GM19193 (cell line): ENCODE measurements around the gene PLPP4.

Experiments used
- POLR2A ChIP-seq: IDR thresholded peaks from 4 replicates; pipeline ENCODE4 v1.6.1; 2011; ENCODE audit not compliant: insufficient read depth, insufficient read length; ENCODE audit errors: extremely low read depth

PLPP4 gene

GRCh38 chr10:120493411-120494312 lies 36.6 kb downstream of the PLPP4 start:
- no peak for TF ChIP-seq POLR2A

DNA sequence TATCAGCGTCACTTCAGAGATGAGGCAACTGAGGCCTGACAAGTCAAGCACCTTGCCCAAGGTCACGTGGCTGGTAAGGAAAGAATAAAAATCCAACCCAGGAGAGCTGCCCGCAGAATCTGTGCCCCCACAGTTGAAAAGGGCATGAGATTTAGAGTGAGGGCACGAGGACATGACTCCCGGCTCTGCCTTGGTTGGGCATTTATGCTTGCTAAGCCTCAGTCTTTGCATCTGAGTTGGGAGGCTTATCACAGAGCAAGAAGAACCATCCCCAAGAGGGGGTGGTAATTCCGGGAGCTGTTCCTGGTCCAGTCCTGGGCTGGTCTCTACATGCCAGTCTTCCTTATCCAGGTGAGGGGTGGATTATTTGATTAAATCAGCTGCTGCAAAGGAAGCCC lies 37.3 kb downstream of the PLPP4 start:
- no peak for TF ChIP-seq POLR2A

GRCh38 chr10:120495226-120496009 lies 38.4 kb downstream of the PLPP4 start:
- TF ChIP-seq POLR2A, result no peak

DNA sequence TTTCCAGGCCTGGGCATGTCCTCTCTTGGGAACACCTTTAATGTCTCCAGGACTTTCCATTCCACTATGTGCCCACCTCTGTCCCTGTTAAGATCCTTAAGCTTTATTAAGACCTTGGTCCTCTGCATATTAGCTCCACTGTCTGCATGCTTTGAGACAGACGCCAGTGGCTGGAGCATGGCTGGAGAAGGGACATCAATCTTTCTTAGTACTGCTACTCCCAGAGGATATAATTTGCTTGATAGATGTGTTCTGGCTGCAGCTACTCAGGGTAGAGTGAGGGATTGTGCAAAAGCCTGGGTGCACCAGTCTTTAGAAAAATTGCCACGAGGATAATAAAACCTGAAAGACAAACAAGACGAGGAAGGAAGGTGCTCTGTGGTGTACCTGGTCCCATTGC lies 42.9 kb downstream of the PLPP4 start:
- no peak for TF ChIP-seq POLR2A

- TF ChIP-seq POLR2A, result no peak
Measured at GRCh38 chr10:120503689-120504088, 46.7 kb downstream of the PLPP4 start.

- TF ChIP-seq POLR2A, result no peak
Measured at GRCh38 chr10:120505056-120505455, 48.0 kb downstream of the PLPP4 start.

- no peak for TF ChIP-seq POLR2A
Measured at GRCh38 chr10:120505866-120506265, 48.8 kb downstream of the PLPP4 start.

DNA sequence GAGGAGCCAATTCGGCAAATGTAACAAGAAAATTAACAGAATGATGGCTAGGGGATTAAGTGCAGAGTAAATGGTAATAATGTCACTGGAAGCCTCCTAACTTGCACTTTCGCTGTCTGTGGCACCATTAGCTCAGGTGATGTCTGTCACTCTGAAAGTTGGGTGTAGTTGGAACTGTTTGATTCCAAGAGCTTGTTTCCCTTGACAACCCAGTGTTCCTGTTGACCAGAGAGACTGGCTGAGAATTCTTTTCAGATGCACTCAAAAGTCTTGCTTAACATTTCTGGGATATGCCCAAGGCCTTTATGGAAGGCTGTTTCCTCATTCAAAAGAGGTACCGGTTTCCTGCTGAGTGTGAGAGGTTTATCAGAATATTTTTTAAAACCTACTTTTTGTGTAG lies 49.6 kb downstream of the PLPP4 start:
- no peak for TF ChIP-seq POLR2A

DNA sequence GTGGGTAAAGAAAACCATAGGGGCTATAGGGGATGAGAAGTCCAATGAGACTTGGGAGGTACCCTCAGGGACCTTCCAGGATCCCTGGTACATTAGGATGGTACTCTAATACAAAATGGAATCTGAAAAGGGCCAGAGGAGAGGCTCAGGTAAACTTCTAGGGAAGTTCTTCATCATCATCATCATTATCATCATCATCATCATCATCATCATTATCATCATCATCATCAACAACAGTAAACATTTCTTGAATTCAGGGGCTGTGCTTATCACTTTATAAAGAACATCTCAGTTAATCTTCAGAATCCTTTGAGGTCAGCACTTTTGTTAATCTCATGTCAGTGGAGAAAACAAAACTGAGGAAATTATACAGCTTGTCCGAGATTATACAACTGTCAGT lies 50.1 kb downstream of the PLPP4 start:
- no peak for TF ChIP-seq POLR2A

- TF ChIP-seq POLR2A, result no peak
Measured at GRCh38 chr10:120507651-120508050, 50.6 kb downstream of the PLPP4 start.

DNA sequence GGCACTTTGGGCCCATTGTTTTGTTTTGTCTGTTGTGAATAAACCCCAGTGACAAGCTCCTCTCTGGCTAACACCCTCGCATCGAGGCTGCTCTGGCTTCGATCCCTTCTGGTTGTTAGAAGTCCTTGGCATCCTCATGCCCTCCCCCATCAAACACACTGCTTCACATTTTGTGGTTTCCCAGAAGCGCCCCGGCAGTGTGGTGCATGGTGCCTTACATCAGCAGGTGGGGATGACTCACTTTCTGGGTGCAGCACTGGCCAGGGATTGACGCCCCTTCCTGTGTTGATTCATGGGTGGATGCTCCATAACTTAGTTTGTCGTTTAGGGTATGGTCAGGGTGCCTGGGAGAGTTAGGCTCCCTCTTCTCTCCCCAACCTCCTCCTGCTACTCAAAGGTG lies 51.4 kb downstream of the PLPP4 start:
- TF ChIP-seq POLR2A, result no peak

GRCh38 chr10:120508966-120509365 lies 51.9 kb downstream of the PLPP4 start:
- no peak for TF ChIP-seq POLR2A

- no peak for TF ChIP-seq POLR2A
Measured at GRCh38 chr10:120511165-120511564, 54.1 kb downstream of the PLPP4 start.

- TF ChIP-seq POLR2A, result no peak
Measured at GRCh38 chr10:120513307-120513796, 56.3 kb downstream of the PLPP4 start.

- TF ChIP-seq POLR2A, result no peak
Measured at GRCh38 chr10:120514035-120514620, 57.1 kb downstream of the PLPP4 start.
